NCI-H146 (cell line): ENCODE results near the gene KIRREL3.

Experiments
- DNase-seq: peaks from one replicate; lab custom pipeline; 2025; lab: John Stamatoyannopoulos, UW

The KIRREL3 gene

DNA sequence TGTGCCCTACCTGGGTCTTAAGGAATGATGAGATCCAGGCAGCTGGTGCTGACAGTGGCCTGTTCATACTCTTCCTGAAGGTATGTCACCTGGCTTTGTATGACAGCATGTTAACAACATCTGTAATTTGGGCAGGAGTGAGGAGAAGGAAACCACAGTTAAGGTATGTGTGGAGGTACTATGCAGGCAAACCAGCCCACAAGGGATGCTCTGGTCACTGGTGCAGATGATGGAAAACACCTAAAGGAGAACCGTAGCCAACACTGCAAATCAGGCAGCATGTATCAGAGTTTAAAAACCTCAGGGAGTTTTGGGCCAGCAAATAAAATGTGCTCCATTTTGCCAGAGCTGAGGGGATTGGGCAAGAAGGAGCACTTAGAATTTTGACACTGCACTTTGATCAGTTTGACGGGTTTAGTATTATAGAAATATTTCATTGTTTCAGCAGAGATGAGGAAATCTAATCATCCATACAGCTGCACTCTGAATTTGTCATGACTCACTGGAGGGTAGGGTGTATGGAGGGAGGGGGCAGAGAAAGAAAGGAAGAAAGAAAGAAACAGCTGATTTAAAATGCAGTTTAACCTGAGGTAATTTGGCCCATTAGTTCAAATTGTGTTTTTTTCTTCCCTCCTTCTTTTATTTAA is 260.9 kb downstream of the KIRREL3 start:
- no peak for DNase-seq

DNA sequence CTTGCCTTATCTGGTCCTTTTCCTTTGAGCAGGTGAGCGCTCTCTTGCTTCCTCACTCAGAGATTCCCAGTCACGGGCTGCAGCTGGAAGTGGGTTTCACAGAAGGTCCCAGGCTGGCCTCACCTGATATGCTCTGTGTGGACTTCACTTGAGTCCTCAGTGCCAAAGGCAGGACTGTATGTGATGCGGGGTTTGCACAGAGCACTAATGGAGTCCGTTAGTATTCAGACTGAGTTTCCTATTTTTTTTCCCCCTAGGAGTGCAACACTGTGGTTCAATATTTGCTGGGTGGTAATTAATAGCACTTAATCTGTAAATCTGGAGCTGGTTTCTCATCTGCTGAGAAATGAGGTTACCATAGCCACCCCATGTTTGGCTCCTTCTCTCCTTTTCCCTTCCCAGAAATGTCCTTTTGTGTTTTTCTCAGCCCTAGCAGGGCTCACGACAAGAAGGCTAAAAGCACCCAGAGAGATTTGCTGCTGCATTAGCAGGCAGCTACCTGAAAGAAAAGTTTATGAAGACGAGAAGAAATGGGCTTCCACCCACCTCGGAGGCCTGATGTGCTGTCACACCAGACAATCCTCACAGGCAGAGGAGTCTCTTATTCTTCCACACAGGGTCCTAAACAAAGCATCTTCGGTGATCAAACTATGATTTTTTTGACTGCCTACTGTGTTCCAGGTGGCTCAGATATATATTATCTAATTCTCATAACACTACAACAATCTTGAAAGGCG is 262.1 kb downstream of the KIRREL3 start:
- DNase-seq: no peak

DNA sequence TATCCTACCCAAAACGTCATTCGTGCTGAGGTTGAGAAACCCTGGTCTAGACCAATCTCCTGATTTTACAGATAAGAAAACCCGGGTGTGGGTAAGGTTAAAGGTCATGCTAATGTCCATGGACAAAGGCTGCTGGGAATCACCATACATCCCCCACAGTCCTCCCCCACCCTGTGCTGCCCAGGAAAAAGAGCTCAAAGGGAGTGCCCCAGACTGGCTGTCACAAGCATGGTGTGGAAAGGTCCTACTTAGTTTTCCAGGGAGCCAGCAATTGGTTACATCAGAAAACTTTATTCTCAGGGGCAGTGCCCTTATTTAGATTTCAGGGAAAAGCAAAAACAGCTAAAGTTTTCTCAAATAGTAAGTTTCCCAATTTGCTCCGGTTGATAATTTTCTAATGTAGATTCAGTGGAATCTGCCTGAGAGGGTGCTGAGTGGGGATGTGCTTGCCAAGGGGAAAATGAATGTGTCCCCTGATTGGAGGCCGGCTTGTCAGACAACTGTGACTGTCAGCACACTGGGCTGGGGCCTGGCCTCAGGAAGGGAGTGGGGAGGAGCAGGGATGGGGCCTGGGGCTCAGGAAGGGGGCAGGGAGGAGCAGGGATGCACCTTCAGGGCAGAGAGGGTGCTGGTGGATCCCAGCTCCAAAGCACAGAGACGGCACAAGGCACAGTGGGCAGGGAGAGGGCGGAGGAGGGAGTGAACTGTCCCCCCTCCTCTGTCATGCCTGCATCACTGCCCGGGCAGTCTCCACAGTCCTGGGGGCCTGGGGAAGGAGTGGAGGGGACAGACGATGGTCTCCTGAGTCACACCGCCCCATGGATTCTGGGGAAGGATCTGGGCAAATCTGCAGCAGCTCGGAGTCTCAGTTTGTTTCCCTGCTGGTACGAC is 263.6 kb downstream of the KIRREL3 start:
- DNase-seq: no peak

DNA sequence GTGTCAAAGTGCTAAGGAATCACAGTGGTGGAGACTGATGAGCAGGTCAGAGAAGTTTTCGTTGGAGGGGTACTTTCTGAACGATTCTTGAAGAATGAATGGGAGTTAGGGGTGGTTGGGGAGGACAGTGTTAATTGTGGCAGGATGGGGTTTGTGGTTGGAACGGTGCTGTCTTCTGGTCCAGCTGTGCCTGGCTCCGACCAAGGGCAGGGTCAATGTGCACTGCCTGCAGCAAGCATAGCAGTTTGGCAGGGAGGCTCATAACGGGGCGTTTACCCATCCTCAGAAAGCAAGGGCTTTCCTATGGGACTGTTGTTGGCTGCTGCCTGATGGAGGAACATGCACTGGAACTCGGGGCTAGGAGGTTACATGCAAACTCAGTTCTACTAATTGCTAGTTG is 265.8 kb downstream of the KIRREL3 start:
- DNase-seq: no peak

DNA sequence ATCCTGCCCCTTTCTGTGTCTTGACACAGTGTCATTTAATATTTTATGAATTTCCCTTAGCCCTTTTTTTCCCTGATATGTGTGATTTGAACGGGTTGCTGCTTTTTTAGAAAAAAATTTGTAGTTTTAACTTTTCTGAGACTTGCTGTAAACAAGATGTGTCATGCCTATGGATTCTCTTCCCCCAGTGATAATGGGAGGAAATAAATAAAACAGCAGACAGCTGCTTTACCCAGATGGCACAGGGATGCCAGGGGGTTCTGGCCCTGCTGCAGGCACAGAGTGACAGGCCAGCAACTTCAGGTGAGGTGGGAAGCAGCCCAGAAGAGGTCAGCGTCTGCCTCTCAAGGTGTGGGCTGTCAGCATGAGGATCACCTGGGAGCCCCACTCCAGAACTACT is 266.9 kb downstream of the KIRREL3 start:
- no peak for DNase-seq

DNA sequence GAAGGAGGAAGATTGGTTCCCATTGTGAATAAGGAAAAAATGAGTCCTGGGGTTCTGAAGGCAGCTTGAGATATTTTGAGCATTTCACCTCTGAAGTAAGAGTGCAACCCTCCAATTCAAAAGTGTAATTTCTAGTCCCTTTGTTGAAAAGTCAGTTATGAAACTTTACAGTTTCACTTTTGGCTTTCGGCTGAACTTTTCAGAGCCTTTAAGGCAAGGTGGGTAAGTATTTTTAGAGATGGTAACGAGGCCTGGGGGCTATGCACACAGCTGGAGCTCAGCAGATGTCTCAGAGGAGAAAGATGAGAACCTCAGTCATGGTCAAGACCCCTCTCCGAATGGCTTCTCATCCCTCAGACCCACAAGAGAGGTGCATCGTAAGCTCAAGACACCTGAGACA is 267.6 kb downstream of the KIRREL3 start:
- DNase-seq: no peak

DNA sequence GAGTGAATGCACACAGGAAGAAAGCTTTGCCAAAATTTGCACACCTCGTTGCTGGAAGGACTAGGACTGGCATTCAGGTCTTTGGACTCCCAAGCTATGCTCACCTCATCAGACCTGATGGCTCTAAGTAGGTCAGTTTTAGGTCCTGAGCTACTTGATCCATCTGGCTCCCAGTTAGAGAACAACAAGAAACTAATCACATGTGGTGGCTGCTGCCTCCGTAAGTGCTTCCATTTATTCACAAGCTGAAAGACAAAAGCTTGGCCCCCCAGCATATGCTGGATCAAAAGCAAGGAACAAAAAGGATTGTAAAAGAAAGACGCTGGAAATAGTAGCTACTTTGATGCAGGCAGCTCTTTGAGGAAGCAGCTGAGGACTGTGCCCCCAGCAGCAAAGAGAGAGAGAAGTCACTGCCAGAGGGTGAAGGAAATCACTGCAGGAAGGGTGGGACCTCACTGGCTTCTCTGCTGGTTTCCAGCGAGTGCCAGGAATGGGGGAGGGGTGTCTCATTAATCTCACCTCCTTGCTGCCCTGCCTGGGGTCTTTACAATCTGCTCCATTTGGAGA is 268.9 kb downstream of the KIRREL3 start:
- no peak for DNase-seq

DNA sequence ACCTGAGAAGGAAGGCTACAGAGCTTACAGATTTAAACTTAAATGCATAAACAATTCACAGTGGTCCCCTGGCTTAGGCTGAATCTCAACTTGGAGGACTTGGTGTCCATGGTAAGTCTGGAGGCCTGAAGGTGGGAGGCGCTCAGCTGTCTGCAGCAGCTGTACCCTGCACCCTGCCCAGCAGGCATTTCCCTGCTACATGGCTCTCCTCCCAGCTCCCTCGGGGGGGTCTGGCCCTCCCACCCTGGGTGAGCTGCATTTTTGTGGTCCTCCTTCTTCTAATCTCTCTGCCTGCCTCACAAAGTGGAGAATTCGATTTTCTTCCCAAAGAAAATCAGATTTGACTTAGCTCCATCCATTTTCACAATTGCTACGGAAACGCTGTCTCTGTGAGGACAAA is 273.2 kb downstream of the KIRREL3 start:
- DNase-seq: peak; percentile 14

DNA sequence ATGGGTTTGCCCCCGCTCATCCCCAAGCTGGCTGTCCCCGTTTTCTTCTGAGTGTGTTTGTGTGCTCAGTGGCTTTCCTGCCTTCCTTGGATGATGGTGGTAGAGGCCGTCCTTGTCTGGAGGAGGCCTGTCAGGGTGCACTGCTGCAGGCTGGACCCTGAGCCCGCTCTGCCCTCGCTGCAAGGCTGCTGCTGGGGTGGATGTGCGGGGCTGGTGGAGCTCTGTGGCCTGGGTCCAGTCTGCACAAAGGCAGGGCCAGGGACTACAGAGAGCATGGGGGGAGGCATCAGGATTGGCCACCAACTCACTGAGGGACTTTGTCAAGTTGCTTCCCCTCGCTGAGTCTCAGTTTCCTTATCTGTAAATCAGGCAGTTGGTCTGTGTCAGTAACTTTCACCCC is 275.0 kb downstream of the KIRREL3 start:
- DNase-seq: no peak

DNA sequence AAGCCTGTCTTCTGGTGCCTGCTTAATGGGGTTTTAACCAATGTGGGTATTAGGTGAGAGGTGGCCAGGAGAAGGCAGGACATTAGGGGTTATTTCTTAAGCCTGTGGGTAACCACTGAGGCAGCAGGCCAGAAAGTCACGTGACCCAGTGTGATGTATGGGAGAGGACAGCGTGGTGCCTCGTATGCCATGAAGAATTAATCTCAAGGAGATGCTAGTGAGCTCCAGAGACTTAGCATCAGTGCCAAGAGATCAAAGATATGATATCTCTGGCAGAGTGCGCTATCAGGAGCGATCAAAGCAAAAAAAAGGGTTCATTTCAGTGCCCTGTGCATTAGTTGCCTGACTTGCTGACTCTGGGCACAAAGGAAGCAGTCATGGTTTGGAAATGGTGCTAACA is 275.5 kb downstream of the KIRREL3 start:
- no peak for DNase-seq

DNA sequence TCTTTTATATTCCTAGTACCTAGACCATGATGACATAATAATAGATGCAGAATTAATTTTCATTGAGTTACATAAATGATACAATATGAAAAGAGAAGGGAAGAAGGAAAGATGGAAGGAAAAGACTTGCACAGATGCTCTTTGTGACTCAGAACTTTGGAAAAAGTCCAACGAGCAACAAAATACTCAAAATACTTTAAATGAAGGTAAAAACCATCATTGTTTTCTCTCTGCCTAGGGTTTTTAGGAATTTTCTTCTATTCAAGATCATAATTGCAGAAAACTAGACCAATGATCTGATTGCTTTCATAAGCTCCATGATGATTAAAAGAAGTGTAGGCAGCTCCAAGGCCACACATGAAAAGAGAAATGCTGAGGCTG is 276.9 kb downstream of the KIRREL3 start:
- no peak for DNase-seq

DNA sequence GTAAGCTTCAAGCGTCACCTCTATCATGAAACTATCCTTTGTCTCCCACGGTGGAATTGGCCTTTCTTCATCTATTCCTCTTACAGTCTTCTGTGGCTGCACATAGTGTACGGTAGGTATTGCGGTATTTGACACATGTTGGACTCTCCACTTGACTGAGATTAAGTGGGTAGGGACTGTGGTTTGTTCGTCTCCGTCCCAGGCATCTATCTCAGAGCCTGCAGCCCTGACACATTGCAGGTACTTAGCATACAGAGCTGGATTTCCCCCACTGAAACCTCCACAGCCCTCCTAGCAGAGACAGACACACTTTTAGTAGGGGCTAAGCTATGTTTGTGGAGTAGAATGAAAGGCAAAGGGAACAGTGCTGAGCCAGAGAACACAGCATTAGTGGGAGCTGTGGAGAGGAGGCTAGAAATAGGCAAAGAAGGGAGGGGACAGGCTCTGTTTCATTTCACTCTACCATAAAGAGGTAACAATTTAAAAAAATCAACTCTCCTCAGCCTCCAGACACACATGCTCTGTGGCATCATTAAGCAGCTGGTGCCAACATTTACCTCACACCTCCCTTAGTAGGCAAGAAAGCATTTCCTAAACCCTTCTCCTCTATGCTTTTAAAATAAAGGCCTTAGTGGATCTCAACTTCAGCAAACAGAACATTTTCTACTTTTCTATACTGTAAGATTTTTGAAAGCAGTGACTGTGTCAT is 277.5 kb downstream of the KIRREL3 start:
- DNase-seq: no peak

DNA sequence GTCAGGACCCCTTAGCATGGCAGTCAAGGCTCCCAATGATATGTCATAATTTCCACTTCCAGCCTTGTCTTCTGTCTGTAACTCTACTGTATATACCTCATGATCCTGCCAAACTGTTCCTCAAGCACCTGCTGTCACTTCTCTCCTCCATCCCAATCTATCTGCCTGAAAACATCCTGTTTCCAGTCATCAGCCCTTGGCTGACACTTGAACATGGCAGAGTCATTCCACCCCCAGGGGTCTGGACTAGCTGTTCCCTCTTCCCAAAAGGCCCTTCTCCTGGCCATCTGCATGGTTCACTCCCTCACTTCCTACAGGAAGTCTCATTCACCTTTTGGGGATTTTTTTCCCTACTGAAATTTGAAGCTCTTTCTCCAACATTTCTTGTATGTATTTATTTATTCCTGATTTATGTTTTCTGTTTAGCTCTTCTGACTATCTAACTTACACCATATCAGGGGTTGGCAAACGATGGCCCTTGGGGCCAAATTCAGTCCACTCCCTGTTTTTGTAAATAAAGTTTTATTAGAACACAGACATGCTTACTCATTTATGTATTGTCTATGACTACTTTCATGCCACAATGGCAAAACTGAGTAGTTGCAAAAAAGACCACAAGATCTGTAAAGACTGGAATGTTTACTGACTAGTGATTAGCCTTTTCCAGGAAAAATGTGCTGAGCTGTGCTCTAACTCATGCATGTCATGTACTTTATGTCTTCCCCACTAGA is 278.4 kb downstream of the KIRREL3 start:
- DNase-seq: no peak

DNA sequence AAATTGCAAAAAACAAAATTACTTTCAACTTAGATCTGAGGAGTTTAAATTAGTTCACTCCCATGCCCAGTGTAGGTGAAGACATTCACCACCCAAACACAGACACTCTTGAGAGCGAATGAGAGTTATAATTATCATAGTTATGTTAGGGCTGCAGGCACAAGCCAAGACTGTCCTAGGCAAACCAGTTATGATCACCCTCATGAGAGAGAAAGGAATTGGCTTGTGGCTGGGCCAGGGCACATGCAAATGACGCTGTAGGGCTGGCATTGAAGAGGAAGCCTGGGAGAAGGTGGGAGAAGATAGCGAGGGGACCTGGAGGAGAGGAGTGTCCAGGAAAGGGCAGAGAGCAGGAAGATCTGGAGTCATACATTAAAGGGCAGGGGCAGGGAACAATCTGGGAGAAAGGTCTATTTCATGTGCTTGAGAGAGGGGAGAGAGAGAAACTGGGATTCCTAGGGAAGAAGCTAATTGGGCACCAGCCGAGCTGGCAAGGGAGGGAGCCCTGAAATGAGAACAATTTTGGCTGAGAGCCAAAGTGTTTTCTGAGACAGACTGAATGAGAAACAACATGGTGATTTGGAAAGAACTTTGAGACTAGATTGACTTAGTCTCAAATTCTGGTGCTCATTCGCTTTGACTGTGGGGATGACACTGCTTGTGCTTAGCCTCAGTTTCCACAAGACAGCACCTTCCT is 279.9 kb downstream of the KIRREL3 start:
- no peak for DNase-seq

DNA sequence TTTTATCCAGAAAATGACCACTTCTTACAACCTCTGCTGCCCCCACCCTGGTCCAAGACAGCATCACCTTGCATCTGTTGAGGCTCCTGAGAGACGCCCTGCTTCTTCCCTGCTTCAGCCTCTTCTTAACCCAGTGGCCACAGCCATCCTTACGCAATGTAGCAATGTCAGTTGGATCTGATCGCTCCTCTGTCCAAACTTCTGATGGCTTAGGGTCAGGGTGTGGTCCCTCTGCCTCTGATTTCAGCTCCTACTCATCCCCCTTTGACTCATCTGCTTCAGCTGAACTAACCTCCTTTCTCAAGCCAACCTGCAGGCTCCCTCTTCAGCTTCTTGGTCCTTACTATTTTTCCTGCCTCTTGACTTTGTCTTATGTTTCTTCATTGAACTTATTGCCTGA is 280.8 kb downstream of the KIRREL3 start:
- DNase-seq: no peak

DNA sequence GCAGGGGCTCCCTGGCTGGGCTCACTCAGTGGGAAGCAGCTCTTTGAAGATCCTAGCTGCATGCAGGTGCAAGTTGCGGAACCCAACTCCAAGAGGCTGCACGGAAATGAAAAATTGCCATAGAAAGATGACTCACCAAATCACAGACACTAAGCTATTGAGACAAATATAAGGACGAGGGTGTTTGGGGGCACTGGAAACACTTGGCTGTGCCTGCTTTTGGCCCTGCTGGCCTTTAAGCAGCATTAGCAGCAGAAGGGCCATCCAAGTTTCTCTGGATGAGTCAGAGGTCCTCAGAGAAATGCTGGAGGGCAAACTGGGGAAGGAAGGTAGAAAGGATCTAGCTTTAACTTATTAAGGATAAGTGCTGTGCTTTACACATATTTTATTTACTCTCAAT is 282.3 kb downstream of the KIRREL3 start:
- no peak for DNase-seq

DNA sequence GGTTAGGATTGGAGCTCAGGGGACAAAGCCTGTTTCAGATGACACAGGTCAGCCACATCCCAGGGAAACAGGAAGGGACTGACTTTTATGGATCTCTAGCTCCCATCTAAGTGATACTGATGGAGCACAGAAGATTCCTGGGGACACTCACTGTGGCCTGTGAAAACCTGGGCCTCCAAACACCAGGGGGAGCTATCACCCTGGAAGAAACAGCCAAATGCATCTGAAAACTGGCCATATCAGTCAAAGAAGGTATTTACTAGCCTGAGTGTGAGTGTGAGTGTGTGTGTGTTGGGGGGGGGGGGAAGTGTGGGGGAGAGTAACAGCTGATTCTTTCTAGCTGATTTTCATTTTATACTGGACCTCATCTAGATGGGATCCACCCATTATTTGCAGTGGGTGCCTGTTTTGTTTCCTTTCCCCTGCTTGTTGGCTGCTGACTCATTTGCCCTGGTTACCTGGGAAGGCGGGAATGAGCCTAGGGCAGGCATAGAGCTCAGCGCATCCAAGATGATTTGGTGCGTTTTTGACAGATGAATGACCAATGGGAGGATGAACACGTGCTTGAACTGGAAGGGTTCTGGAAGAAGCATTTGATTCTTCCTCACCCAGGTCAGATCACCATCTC is 284.0 kb downstream of the KIRREL3 start:
- peak; percentile 59 for DNase-seq

DNA sequence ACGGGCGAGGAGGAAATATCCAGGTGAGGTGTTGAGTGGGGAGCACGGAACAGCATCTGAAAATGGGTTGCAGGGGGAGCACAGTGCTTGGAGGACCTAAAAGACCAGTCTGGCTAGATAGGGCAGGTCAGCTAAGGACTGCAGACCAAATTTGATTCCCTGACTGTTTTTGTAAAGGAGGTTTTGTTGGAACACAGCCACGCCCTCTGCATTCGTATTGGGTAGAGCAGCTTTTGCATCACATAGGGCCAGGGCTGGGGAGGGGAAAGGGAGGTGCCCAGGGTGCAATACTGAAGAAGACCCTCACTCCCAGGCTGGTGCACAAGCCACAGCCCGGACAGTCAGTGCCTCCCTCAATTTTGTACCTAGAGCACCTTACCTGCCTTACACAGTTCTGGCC is 286.8 kb downstream of the KIRREL3 start:
- no peak for DNase-seq

DNA sequence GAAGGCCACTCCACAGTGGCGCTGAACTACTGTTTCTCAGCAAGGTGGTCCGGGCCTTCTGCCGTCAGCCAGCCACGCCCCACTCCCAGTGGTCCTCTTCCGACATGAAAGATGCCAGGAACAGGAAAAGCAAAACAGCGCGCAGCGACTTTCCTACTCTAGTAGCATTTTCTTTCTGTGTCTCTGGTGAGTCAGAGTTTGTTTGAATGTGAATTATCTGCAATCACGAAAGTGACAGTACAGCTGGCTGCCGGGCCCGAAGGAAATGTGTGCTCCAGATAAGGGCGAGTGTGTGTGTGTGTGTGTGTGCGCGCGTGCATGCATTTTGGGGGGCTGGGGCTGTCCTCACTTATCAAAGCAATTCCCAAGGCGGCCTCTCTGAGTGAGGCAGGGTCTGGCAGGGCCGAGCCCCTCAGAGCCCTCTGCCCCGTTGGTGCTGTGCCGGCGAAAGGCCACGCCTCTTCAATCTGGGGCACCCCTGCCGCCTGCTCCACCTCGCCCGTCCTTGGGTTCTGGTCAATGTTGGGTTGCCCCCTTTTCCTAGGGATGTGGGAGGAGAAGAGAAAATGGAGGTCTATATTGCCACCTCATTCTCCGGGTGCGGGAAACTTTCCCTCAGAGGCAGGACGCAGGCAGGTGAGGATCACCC is 288.5 kb downstream of the KIRREL3 start:
- DNase-seq: no peak
